Activated naive CD8-positive, alpha-beta T cell treated with anti-CD3 and anti-CD28 coated beads, Interleukin-2, amount 50 U/mL, for 24 hours (primary cell): ENCODE data around the gene DNAJC1.

ENCODE experiments used
- ATAC-seq: fragments of 150-1000 bp; cut with Tn5 transposase; one replicate; pipeline ENCODE4 v1.10.0; 2021
- DNase-seq: peaks from one replicate; pipeline ENCODE4 v3.0.0; 2021
- H3K27ac Mint-ChIP-seq: one replicate; pipeline ENCODE4 v1.8.0; 2021; ENCODE audit warnings: mild to moderate bottlenecking, mixed read lengths
- H3K27me3 Mint-ChIP-seq: one replicate; pipeline ENCODE4 v1.8.0; 2021; ENCODE audit warnings: mixed read lengths
- H3K36me3 Mint-ChIP-seq: one replicate; pipeline ENCODE4 v1.8.0; 2021; ENCODE audit warnings: low read depth, mixed read lengths
- H3K4me1 Mint-ChIP-seq: one replicate; pipeline ENCODE4 v1.8.0; 2021; ENCODE audit warnings: mixed read lengths
- H3K4me3 Mint-ChIP-seq: one replicate; pipeline ENCODE4 v1.8.0; 2021; ENCODE audit warnings: mild to moderate bottlenecking, moderate library complexity, mixed read lengths
- H3K9me3 Mint-ChIP-seq: one replicate; pipeline ENCODE4 v1.8.0; 2021; ENCODE audit warnings: mixed read lengths

DNAJC1 gene

GRCh38 chr10:21989453-21990154, 13.9 kb downstream of the DNAJC1 start:
- peak; percentile 10 for DNase-seq

GRCh38 chr10:21985541-21985940, 18.0 kb downstream of the DNAJC1 start:
- Mint-ChIP-seq H3K27me3 (no peaks in the 10 kb centered on the region), H3K36me3 (peaks cover 7% of the 10 kb centered on the region), H3K4me1 (peaks cover 5% of the 10 kb centered on the region), H3K4me3 (no peak overlapping the region), H3K9me3 (peaks cover 4% of the 10 kb centered on the region), H3K27ac (no peak overlapping the region)
- ATAC-seq (no peak), DNase-seq (no peak)

More at GRCh38 chr10:21989453-21990154, 13.9 kb downstream of the DNAJC1 start:
- Mint-ChIP-seq H3K4me3 (no peak overlapping the region), H3K4me1 (peaks cover 8% of the 10 kb centered on the region), H3K9me3 (peaks cover 4% of the 10 kb centered on the region), H3K27me3 (no peaks in the 10 kb centered on the region), H3K36me3 (peaks cover 4% of the 10 kb centered on the region), H3K27ac (no peak overlapping the region)
- peak; percentile 87 for ATAC-seq

GRCh38 chr10:21981118-21981517, 22.4 kb downstream of the DNAJC1 start:
- DNase-seq (no peak), ATAC-seq (no peak)
- Mint-ChIP-seq H3K9me3 (peaks cover under 1% of the 10 kb centered on the region), H3K27me3 (no peaks in the 10 kb centered on the region), H3K4me1 (no peaks in the 10 kb centered on the region), H3K36me3 (peaks cover 4% of the 10 kb centered on the region), H3K27ac (no peak overlapping the region), H3K4me3 (no peak overlapping the region)

DNA sequence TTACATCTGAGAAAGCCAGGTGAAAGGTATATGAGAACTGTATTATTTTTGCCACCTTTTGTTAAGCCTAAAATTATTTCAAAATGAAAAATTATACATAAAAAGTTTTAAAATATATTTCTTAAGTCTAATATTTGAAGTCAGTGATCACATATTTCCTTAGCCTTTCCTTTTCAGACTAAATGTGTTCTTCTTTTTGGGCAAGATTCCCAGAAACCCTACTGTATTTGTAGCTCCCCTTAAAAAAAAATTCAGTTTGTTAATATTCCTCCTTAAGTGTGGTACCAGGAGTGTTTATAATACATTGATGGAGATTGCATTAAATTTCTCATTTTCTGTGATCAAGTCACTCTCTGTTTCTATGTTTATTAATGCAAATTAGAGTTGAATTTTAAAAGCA, 22.8 kb downstream of the DNAJC1 start:
- Mint-ChIP-seq H3K4me1 (no peaks in the 10 kb centered on the region), H3K27me3 (no peaks in the 10 kb centered on the region), H3K36me3 (peaks cover 4% of the 10 kb centered on the region), H3K27ac (no peak overlapping the region), H3K9me3 (no peaks in the 10 kb centered on the region), H3K4me3 (no peak overlapping the region)
- DNase-seq: no peak
- ATAC-seq: no peak

DNA sequence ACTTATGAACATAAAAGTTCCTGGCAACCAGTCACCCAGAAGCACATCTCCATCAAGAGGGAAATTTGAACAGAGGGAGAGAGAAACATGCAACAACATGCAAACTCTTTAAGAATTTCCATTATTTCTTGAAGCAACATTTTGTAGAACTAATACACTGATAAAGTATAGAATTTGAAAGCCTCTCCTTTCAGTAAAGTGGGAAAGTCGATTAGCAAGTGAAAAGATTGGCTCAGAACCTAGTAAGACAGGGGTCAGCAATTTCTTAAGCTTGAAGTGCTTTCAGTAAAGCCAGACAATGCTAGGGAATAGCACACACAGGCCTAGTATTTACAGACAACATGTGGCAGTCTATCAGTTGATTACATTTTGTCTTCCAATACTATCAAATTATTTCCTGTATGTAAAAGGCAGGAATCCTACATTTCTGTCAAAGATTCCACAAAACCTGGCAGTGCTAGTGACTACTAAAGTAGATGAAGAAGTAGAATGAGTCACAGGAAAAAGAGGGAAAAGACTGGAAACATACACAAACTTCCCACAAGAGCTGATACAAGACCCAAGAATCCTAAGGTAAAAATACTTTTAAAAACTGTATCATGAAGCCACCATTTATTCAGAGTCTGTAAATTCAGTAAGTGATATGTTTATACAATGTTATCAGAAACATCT, 25.2 kb downstream of the DNAJC1 start:
- peaks cover 2% of the 10 kb centered on the region for H3K4me1 Mint-ChIP-seq

DNA sequence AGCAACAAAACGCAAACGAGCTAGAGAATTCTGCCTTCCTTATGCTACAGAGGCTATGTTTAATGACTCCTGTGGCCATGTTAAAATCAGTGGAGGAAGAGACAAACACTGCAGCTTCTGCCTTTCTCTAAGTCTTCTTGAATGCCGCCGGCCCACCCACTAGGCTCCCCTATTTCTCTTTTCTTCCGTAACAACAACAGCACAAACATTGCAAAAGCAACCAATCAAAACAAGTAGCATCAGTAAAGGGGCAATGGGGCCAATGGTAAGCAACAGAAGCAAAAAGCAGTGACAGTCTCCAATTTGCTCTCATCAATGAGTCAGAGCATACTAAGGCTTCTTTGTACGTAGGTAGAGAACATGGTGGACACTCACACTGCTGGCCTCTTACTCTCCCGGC, 26.8 kb downstream of the DNAJC1 start:
- Mint-ChIP-seq H3K4me1 (peaks cover 10% of the 10 kb centered on the region), H3K36me3 (no peaks in the 10 kb centered on the region), H3K9me3 (no peaks in the 10 kb centered on the region), H3K27me3 (no peaks in the 10 kb centered on the region), H3K4me3 (no peak overlapping the region), H3K27ac (no peak overlapping the region)
- DNase-seq (no peak), ATAC-seq (no peak)

More for the DNA sequence above, 25.2 kb downstream of the DNAJC1 start:
- Mint-ChIP-seq H3K9me3 (no peaks in the 10 kb centered on the region), H3K27ac (no peak overlapping the region), H3K27me3 (no peaks in the 10 kb centered on the region), H3K4me3 (no peak overlapping the region), H3K36me3 (peaks cover 4% of the 10 kb centered on the region)
- ATAC-seq (no peak), DNase-seq (no peak)

- no peaks in the 10 kb centered on the region for H3K27me3 Mint-ChIP-seq
- H3K4me1 Mint-ChIP-seq: peaks cover 10% of the 10 kb centered on the region
- no peaks in the 10 kb centered on the region for H3K9me3 Mint-ChIP-seq
- DNase-seq: no peak
- no peak overlapping the region for H3K4me3 Mint-ChIP-seq
- H3K36me3 Mint-ChIP-seq: no peaks in the 10 kb centered on the region
- no peak overlapping the region for H3K27ac Mint-ChIP-seq
- ATAC-seq: no peak
Observed at GRCh38 chr10:21976280-21976679, 27.2 kb downstream of the DNAJC1 start.

GRCh38 chr10:21975378-21975990, 28.0 kb downstream of the DNAJC1 start:
- Mint-ChIP-seq H3K4me3 (no peak overlapping the region), H3K9me3 (no peaks in the 10 kb centered on the region), H3K27ac (no peak overlapping the region), H3K36me3 (no peaks in the 10 kb centered on the region), H3K27me3 (no peaks in the 10 kb centered on the region), H3K4me1 (peaks cover 10% of the 10 kb centered on the region)
- DNase-seq: no peak
- no peak for ATAC-seq

DNA sequence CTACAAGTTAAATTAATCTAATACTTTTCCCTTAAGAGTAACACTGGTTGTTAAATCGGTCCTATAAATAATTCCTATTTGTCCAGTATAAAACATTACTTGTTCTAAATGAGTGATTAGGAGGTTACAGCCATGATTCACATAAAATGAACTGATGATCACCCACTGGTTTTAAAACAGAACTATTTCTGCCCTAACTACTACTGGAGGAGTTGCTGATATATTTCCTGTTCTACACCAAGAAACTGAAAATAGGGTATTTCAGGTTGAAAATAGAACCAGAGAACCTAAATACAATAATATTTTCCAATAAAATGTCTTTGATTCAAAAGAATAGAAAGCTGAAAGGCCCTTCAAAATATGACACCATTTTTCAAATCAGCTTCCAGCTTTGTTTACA, 30.9 kb downstream of the DNAJC1 start:
- no peak overlapping the region for H3K27ac Mint-ChIP-seq
- H3K4me1 Mint-ChIP-seq: peaks cover 10% of the 10 kb centered on the region
- no peak for DNase-seq
- no peaks in the 10 kb centered on the region for H3K9me3 Mint-ChIP-seq
- ATAC-seq: peak; percentile 20
- no peak overlapping the region for H3K4me3 Mint-ChIP-seq
- H3K36me3 Mint-ChIP-seq: no peaks in the 10 kb centered on the region
- H3K27me3 Mint-ChIP-seq: no peaks in the 10 kb centered on the region

DNA sequence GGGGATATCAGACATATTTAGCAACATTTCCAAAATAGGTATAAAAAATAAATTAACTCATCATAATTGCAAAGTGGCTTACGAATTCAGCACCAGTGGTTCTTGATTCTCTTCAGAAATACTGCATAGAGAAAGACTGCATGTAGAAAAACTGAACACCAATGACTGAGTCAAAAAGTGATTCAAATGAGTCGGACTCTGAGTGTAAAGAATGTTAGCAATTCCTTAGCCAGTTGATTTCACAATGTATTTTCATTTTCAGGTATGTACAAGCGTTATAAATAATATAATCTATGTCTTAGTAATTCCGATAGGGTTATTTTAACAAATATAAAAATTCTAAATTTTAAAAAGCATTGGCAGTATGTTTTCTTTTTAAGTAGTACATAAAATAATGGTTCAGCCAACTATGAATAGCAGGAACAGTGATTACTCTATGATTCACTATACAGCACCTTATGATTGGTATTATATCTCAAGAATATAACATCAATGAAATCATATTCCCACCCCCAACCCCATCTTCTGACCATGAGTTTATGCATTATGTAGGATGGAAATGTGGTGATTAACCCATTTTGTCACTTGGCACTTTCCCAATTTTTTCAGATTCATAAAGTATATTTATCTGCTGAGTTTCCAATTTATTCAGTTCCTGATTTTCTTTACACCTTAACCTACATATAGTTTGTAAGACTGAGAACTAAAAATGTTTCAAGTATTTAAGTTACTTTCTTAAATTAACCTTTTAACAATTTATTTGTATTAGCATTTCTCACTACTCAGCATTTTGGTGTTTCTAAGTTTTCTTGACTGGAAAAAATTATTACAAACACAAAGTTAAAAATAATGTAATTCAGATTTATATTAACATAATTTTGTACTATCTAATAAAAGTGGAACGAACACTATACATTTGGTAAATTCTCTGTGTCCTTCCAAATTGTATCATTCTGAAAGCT, 33.9 kb downstream of the DNAJC1 start:
- H3K27me3 Mint-ChIP-seq: no peaks in the 10 kb centered on the region
- ATAC-seq: no peak

GRCh38 chr10:21964983-21965665, 38.4 kb downstream of the DNAJC1 start:
- no peak for DNase-seq
- Mint-ChIP-seq H3K4me3 (no peak overlapping the region), H3K27me3 (no peaks in the 10 kb centered on the region), H3K9me3 (peaks cover 6% of the 10 kb centered on the region), H3K36me3 (peaks cover 10% of the 10 kb centered on the region), H3K27ac (no peak overlapping the region), H3K4me1 (peaks cover 5% of the 10 kb centered on the region)
- ATAC-seq: no peak

More for the DNA sequence above, 33.9 kb downstream of the DNAJC1 start:
- no peak overlapping the region for H3K27ac Mint-ChIP-seq
- no peak overlapping the region for H3K4me3 Mint-ChIP-seq
- peaks cover 10% of the 10 kb centered on the region for H3K36me3 Mint-ChIP-seq
- H3K9me3 Mint-ChIP-seq: peaks cover 6% of the 10 kb centered on the region
- peaks cover 10% of the 10 kb centered on the region for H3K4me1 Mint-ChIP-seq
- DNase-seq: no peak

- Mint-ChIP-seq H3K4me1 (peaks cover 5% of the 10 kb centered on the region), H3K27me3 (no peaks in the 10 kb centered on the region), H3K4me3 (no peak overlapping the region), H3K9me3 (peaks cover 5% of the 10 kb centered on the region), H3K27ac (no peak overlapping the region), H3K36me3 (peaks cover 10% of the 10 kb centered on the region)
- DNase-seq (no peak), ATAC-seq (no peak)
Observed at GRCh38 chr10:21962358-21962757, 41.2 kb downstream of the DNAJC1 start.

DNA sequence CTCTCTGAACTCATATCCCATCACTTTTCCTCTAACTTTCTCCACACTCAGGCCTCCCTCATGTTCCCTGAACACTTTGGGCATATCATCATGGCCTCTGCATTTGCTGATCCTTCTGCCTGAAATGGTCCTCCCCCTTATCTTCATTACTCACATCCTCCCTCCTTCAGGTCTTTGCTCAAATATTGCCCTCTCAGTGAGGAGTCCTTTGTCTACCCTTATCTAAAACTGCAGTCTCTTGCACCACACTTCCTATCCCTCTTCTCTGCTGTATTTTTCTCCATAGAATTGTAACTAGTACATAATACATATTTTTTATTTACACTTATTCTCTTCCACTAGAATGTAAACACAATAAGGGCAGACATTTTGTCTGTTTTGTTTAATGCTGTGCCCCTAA, 41.7 kb downstream of the DNAJC1 start:
- Mint-ChIP-seq H3K4me1 (peaks cover 5% of the 10 kb centered on the region), H3K9me3 (no peaks in the 10 kb centered on the region), H3K36me3 (peaks cover 5% of the 10 kb centered on the region), H3K27ac (no peak overlapping the region), H3K27me3 (no peaks in the 10 kb centered on the region), H3K4me3 (no peak overlapping the region)
- no peak for DNase-seq
- no peak for ATAC-seq

DNA sequence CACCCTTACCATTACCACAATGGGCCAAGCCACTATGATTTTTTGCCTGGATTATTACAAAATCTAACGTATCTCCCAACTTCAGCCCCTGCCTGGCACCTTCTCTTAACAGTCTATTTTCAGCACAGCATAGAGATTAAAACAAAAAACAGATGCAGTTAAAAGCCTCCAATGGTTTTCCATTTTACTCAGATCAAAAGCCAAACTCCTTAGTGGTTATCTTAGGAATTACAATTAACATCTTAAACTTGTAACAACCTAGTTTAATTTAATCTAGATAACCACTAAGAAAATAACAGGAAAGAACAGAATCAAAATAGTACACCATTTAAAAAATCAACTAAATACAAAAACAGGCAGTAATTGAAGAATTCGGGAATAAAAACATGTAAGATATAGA, 43.5 kb downstream of the DNAJC1 start:
- no peak for DNase-seq
- peaks cover 5% of the 10 kb centered on the region for H3K4me1 Mint-ChIP-seq
- no peak overlapping the region for H3K27ac Mint-ChIP-seq
- no peak for ATAC-seq
- H3K27me3 Mint-ChIP-seq: no peaks in the 10 kb centered on the region
- no peaks in the 10 kb centered on the region for H3K9me3 Mint-ChIP-seq
- H3K36me3 Mint-ChIP-seq: peaks cover 1% of the 10 kb centered on the region
- no peak overlapping the region for H3K4me3 Mint-ChIP-seq
